H1 (cell line): ENCODE results near the gene SH3RF2. TPM values are rescaled to one million over a fixed set of nuclear protein-coding genes. Genes with fewer than 3 reads are reported as not detected.

Source experiments
- CTCF ChIA-PET: fragments of 300-600 bp; sonication (Branson Sonifier 250); formaldehyde crosslinking; loops from one replicate; lab custom pipeline; 2021; ENCODE audit not compliant: partially characterized antibody; lab: Charles Lee
- POLR2A ChIA-PET: fragments of 300-600 bp; sonication (Branson Sonifier 250); formaldehyde crosslinking; loops from one replicate; lab custom pipeline; 2021; ENCODE audit warnings: inconsistent platforms; ENCODE audit not compliant: partially characterized antibody; lab: Charles Lee
- DNase-seq, 2 experiments: peaks; one replicate each; pipeline versions ENCODE4 v3.0.0 to v3.0.0-alpha.2; 2010 to 2022; ENCODE audit warnings: low spot score in 2 of 2, low read depth in 1 of 2, mixed read lengths in 1 of 2
- FAIRE-seq: peaks from 2 replicates; lab custom pipeline; 2011; peaks lifted over from hg19 to GRCh38; lab: Jason Lieb, UNC
- H2AFZ ChIP-seq: 2 replicates; pipeline ENCODE4 v1.8.1; 2012; ENCODE audit warnings: low read length, inconsistent platforms
- H2AK5ac ChIP-seq: 2 replicates; pipeline ENCODE4 v1.6.1; 2013; ENCODE audit warnings: low read depth, low read length
- H2BK120ac ChIP-seq: replicated peaks from 2 replicates; pipeline ENCODE3; 2013; ENCODE audit warnings: low read depth, low read length, inconsistent platforms
- H2BK12ac ChIP-seq: 2 replicates; pipeline ENCODE4 v1.6.1; 2013; ENCODE audit warnings: low read depth, low read length
- H2BK15ac ChIP-seq: 2 replicates; pipeline ENCODE4 v1.6.1; 2013; ENCODE audit warnings: low read length
- H2BK20ac ChIP-seq: 2 replicates; pipeline ENCODE4 v1.6.1; 2013; ENCODE audit warnings: low read length
- H2BK5ac ChIP-seq: 2 replicates; pipeline ENCODE4 v1.6.1; 2013; ENCODE audit warnings: low read depth, low read length
- H3K14ac ChIP-seq: 2 replicates; pipeline ENCODE4 v1.6.1; 2013; ENCODE audit warnings: inconsistent platforms; ENCODE audit not compliant: insufficient read length
- H3K18ac ChIP-seq: 2 replicates; pipeline ENCODE4 v1.6.1; 2013; ENCODE audit warnings: low read length; ENCODE audit errors: extremely low read depth
- H3K23ac ChIP-seq: 2 replicates; pipeline ENCODE4 v1.6.1; 2013; ENCODE audit warnings: inconsistent platforms; ENCODE audit not compliant: insufficient read length
- H3K23me2 ChIP-seq: 2 replicates; pipeline ENCODE4 v1.6.1; 2013; ENCODE audit warnings: low read depth, low read length
- H3K27ac ChIP-seq: 2 replicates; pipeline ENCODE4 v1.6.1; 2011; ENCODE audit warnings: low read depth, low read length, inconsistent platforms
- H3K27me3 ChIP-seq, 4 experiments: replicated peaks in 1 of 4; 1 replicate in 1 of 4; 2 replicates in 3 of 4; pipeline versions ENCODE4 v1.6.1 to v1.8.1; 2011 to 2013; ENCODE audit warnings: low read length in 3 of 4, mild to moderate bottlenecking in 3 of 4, inconsistent platforms in 2 of 4, mixed read lengths in 2 of 4, moderate library complexity in 1 of 4; ENCODE audit not compliant: control insufficient read depth in 3 of 4, insufficient read depth in 3 of 4; ENCODE audit errors: extremely low read depth in 1 of 4
- H3K36me3 ChIP-seq, 4 experiments: 2 replicates each; pipeline versions ENCODE4 v1.6.1 to v1.8.1; 2011 to 2013; ENCODE audit warnings: mild to moderate bottlenecking in 4 of 4, low read length in 3 of 4, moderate library complexity in 2 of 4, control low read depth in 1 of 4, inconsistent platforms in 1 of 4; ENCODE audit not compliant: insufficient read depth in 4 of 4, control insufficient read depth in 2 of 4
- H3K4ac ChIP-seq: replicated peaks from 2 replicates; pipeline ENCODE3; 2013; ENCODE audit warnings: low read length, low read depth, mixed read lengths, inconsistent platforms; ENCODE audit not compliant: insufficient read length
- H3K4me1 ChIP-seq, 4 experiments: replicated peaks in 1 of 4; 1 replicate in 1 of 4; 2 replicates in 3 of 4; pipeline versions ENCODE4 v1.6.1 to v1.8.1; 2011 to 2013; ENCODE audit warnings: low read length in 3 of 4, inconsistent platforms in 2 of 4, mixed read lengths in 1 of 4; ENCODE audit not compliant: insufficient read depth in 4 of 4, control insufficient read depth in 3 of 4
- H3K4me2 ChIP-seq, 2 experiments: 2 replicates each; pipeline versions ENCODE4 v1.6.1 to v1.8.1; 2011 to 2013; ENCODE audit warnings: low read depth in 2 of 2, low read length in 2 of 2, control low read depth in 1 of 2, inconsistent platforms in 1 of 2, mild to moderate bottlenecking in 1 of 2; ENCODE audit not compliant: insufficient read depth in 1 of 2
- H3K4me3 ChIP-seq, 4 experiments: fragments of 200-600, 300-600 bp in 1 of 4; sonication (generic), shearing (Covaris generic), sonication (Bioruptor Twin) in 1 of 4; 2 replicates each; pipeline versions ENCODE4 v1.5.1 to v1.8.1; 2011 to 2016; ENCODE audit warnings: low read length in 4 of 4, low read depth in 3 of 4, control low read depth in 2 of 4, inconsistent platforms in 2 of 4, mild to moderate bottlenecking in 2 of 4, mixed read lengths in 1 of 4, moderate library complexity in 1 of 4; ENCODE audit not compliant: insufficient read depth in 2 of 4; ENCODE audit errors: extremely low read depth in 1 of 4
- H3K56ac ChIP-seq: replicated peaks from 2 replicates; pipeline ENCODE3; 2013; ENCODE audit warnings: low read depth, mild to moderate bottlenecking, mixed read lengths, low read length, inconsistent platforms; ENCODE audit not compliant: insufficient read length
- H3K79me1 ChIP-seq: 2 replicates; pipeline ENCODE4 v1.6.1; 2013; ENCODE audit warnings: low read depth, low read length, control low read depth
- H3K79me2 ChIP-seq, 2 experiments: 2 replicates each; pipeline versions ENCODE4 v1.6.1 to v1.8.1; 2012 to 2013; ENCODE audit warnings: low read length in 2 of 2, mild to moderate bottlenecking in 2 of 2, inconsistent platforms in 1 of 2; ENCODE audit not compliant: insufficient read depth in 2 of 2, control insufficient read depth in 1 of 2
- H3K9ac ChIP-seq, 4 experiments: replicated peaks in 1 of 4; 1 replicate in 1 of 4; 2 replicates in 3 of 4; pipeline versions ENCODE4 v1.6.1 to v1.8.1; 2011 to 2013; ENCODE audit warnings: low read depth in 3 of 4, low read length in 3 of 4, control low read depth in 2 of 4, mild to moderate bottlenecking in 2 of 4, moderate library complexity in 2 of 4, inconsistent platforms in 1 of 4; ENCODE audit errors: extremely low read depth in 1 of 4
- H3K9me3 ChIP-seq, 2 experiments: 2 replicates each; pipeline versions ENCODE4 v1.6.1 to v1.8.1; 2012 to 2013; ENCODE audit warnings: mild to moderate bottlenecking in 2 of 2, moderate library complexity in 2 of 2, control low read depth in 1 of 2, inconsistent platforms in 1 of 2, low read depth in 1 of 2, low read length in 1 of 2, mixed read lengths in 1 of 2; ENCODE audit not compliant: insufficient read depth in 2 of 2
- H4K20me1 ChIP-seq, 2 experiments: replicated peaks in 1 of 2; 2 replicates each; pipeline versions ENCODE3 to v1.8.1; 2011 to 2013; ENCODE audit warnings: inconsistent platforms in 2 of 2, low read length in 2 of 2, mild to moderate bottlenecking in 1 of 2; ENCODE audit not compliant: insufficient read depth in 2 of 2, control insufficient read depth in 1 of 2
- H4K5ac ChIP-seq: 2 replicates; pipeline ENCODE4 v1.6.1; 2013; ENCODE audit warnings: low read length, low read depth, mixed read lengths, inconsistent platforms; ENCODE audit not compliant: insufficient read length
- H4K8ac ChIP-seq: 2 replicates; pipeline ENCODE4 v1.8.0; 2013; ENCODE audit warnings: mild to moderate bottlenecking, moderate library complexity, low read length, inconsistent platforms; ENCODE audit not compliant: insufficient read depth; ENCODE audit errors: extremely low read depth
- H4K91ac ChIP-seq: replicated peaks from 2 replicates; pipeline ENCODE3; 2013; ENCODE audit warnings: low read length, mixed read lengths, inconsistent platforms; ENCODE audit not compliant: insufficient read length
- E2F6 ChIP-seq: IDR thresholded peaks from 2 replicates; pipeline ENCODE4 v1.6.1; 2012; ENCODE audit warnings: inconsistent platforms
- WGBS, 2 experiments: shearing (Covaris generic) in 1 of 2; methylation state at CpG; one replicate each; pipeline versions ENCODE4 v1.1.6 to v1.1.7; 2013 to 2015; ENCODE audit warnings: low lambda C conversion rate in 2 of 2, mixed read lengths in 2 of 2, inconsistent platforms in 1 of 2, low coverage in 1 of 2, missing lambda C conversion rate in 1 of 2; ENCODE audit not compliant: insufficient replicate concordance in 2 of 2, insufficient coverage in 1 of 2, insufficient read length in 1 of 2; ENCODE audit errors: extremely low coverage in 1 of 2, missing lambda C conversion rate in 1 of 2; 5-methylcytosine and 5-hydroxymethylcytosine counted together
- polyA plus RNA-seq, 7 experiments: library from polyadenylated mRNA; depleted of rRNA in 3 of 7; stranded (reverse) in 5 of 7; unstranded in 2 of 7; fragments of >200 nt in 5 of 7; fragments of 200-250 nt in 2 of 7; gene quantifications; 1 replicate in 5 of 7; 2 replicates in 1 of 7; 4 replicates in 1 of 7; pipeline versions ENCODE4 v1.2.1 to v1.2.3, GENCODE V29; 2011 to 2013; ENCODE audit warnings: missing spikeins in 2 of 7, mixed read lengths in 2 of 7
- total RNA-seq: library from RNA; stranded (reverse); fragmentation: NEBNext Ultra II Directional; extraction: Animal tissue kit (Norgen Biotek cat#: 25700); gene quantifications from 2 replicates; pipeline ENCODE4 v1.2.1, GENCODE V29; 2021

The SH3RF2 gene
- total and polyA plus RNA-seq, 2 of the 8 experiments (the other 6 are each of a cell fraction or from before 2014, with no cell fraction given), result 0.80 to 0.95 TPM

GRCh38 chr5:146025114-146025680, 88.8 kb downstream of the SH3RF2 start:
- Histone ChIP-seq H3K27ac (no peak overlapping the region), H3K9me3 (no peaks in the 10 kb centered on the region), H2BK12ac (peak overlapping the region; percentile 94), H2AFZ (no peak overlapping the region), H2BK5ac (peak overlapping the region; percentile 77; the same call in 1 of the 2 replicates), H2BK120ac (peak overlapping the region; percentile 91), H3K23me2 (no peaks in the 10 kb centered on the region), H3K4me1 (peaks cover 2 to 31% (median 13%) of the 10 kb centered on the region in 4 experiments), H2BK20ac (peak overlapping the region; percentile 87), H2BK15ac (peak overlapping the region; percentile 33; the same call in 1 of the 2 replicates), H2AK5ac (no peak overlapping the region; the same call in 1 of the 2 replicates), H3K36me3 (no peaks in the 10 kb centered on the region), H3K4me3 (no peak overlapping the region), H3K23ac (no peak overlapping the region), H3K4ac (no peak overlapping the region), H3K9ac (no peak overlapping the region), H4K91ac (peak overlapping the region; percentile 48), H4K5ac (no peak overlapping the region), H3K56ac (no peak overlapping the region), H3K4me2 (peak overlapping the region in 1 of 2 experiments; percentile 1; a peak in 1 of 4 replicates), H3K27me3 (no peaks in the 10 kb centered on the region), H3K18ac (peak overlapping the region; percentile 93), H4K20me1 (no peaks in the 10 kb centered on the region), H3K79me2 (no peaks in the 10 kb centered on the region), H3K79me1 (no peaks in the 10 kb centered on the region), H4K8ac (no peak overlapping the region), H3K14ac (no peak overlapping the region)
- DNase-seq, result no peak
- WGBS, 2 experiments, result 83% methylated on average over 4 of the region's 4 CpGs; no CpG with 5 or more reads in 1 of the 2 experiments
- CTCF ChIA-PET, result interaction anchor here (0.7 to 5.0 kb wide), 11 partner anchors 9 to 91 kb away, joined by 3 to 40 read pairs (median 4); no protein-coding TSS in a partner anchor
- no peak for TF ChIP-seq E2F6
- POLR2A ChIA-PET, result interaction anchor here (0.6 to 1.2 kb wide), 2 partner anchors 10 to 17 kb away, joined by 3 read pairs; no protein-coding TSS in a partner anchor
- no peak for FAIRE-seq
